A673 (cell line): Measurements from ENCODE around the gene ATP2C1. TPM values are rescaled to one million over a fixed set of nuclear protein-coding genes. Genes with fewer than 3 reads are reported as not detected.

Source experiments
- BruUV-seq: library from RNA; stranded (reverse); fragments of 400-500 nt; replicated peaks from 2 replicates; lab custom pipeline; 2021; lab: Mats Ljungman, UMichigan
- CTCF ChIA-PET: fragments of 300-600 bp; sonication (Branson Sonifier 250); formaldehyde crosslinking; loops from one replicate; lab custom pipeline; 2022; ENCODE audit warnings: antibody characterized with exemption; lab: Charles Lee
- POLR2A ChIA-PET: fragments of 300-600 bp; sonication (Branson Sonifier 250); formaldehyde crosslinking; loops from one replicate; lab custom pipeline; 2022; ENCODE audit warnings: antibody characterized with exemption; ENCODE audit not compliant: low non-redundant PET; lab: Charles Lee
- DNase-seq: peaks from one replicate; pipeline ENCODE4 v3.0.0-alpha.2; 2015; ENCODE audit warnings: low spot score
- H3K27ac ChIP-seq: fragments of 200-600 bp; sonication (generic); 2 replicates; pipeline ENCODE4 v1.5.1; 2016; ENCODE audit warnings: mixed run types, low read depth, mild to moderate bottlenecking, mixed read lengths, antibody characterized with exemption, low read length; ENCODE audit not compliant: poor library complexity, severe bottlenecking
- H3K27me3 ChIP-seq: fragments of 200-600 bp; sonication (generic); replicated peaks from 2 replicates; pipeline ENCODE4 v1.6.1; 2017; ENCODE audit warnings: mixed run types, low read depth, mild to moderate bottlenecking, mixed read lengths, antibody characterized with exemption, low read length; ENCODE audit not compliant: insufficient read depth, poor library complexity
- H3K36me3 ChIP-seq: fragments of 200-600 bp; sonication (generic); 2 replicates; pipeline ENCODE4 v1.6.1; 2016; ENCODE audit warnings: mixed run types, mild to moderate bottlenecking, mixed read lengths, antibody characterized with exemption, low read length; ENCODE audit not compliant: insufficient read depth, poor library complexity, severe bottlenecking
- H3K4me1 ChIP-seq: fragments of 200-600 bp; sonication (generic); 2 replicates; pipeline ENCODE4 v1.6.1; 2017; ENCODE audit warnings: mixed run types, mild to moderate bottlenecking, mixed read lengths, antibody characterized with exemption, low read length; ENCODE audit not compliant: insufficient read depth, poor library complexity, severe bottlenecking
- H3K4me3 ChIP-seq: fragments of 200-600 bp; sonication (generic); 2 replicates; pipeline ENCODE4 v1.5.1; 2016; ENCODE audit warnings: low read depth, mixed run types, mild to moderate bottlenecking, mixed read lengths, low read length; ENCODE audit not compliant: poor library complexity, severe bottlenecking
- H3K9me3 ChIP-seq: fragments of 200-600 bp; sonication (generic); 2 replicates; pipeline ENCODE4 v1.6.1; 2016; ENCODE audit warnings: mixed run types, low read depth, mild to moderate bottlenecking, mixed read lengths, antibody characterized with exemption, low read length; ENCODE audit not compliant: poor library complexity, severe bottlenecking
- EZH2 ChIP-seq: fragments of 200-600 bp; sonication (generic); IDR thresholded peaks from 2 replicates; pipeline ENCODE4 v1.6.1; 2017; ENCODE audit warnings: borderline replicate concordance, low read depth, mild to moderate bottlenecking, mixed read lengths, antibody characterized with exemption, low read length; ENCODE audit not compliant: poor library complexity, severe bottlenecking
- intact Hi-C: fragments of 100-400 bp; cut with micrococcal nuclease; formaldehyde crosslinking; loops from one replicate; pipeline ENCODE4 v1.10.0; 2022; ENCODE audit not compliant: unreplicated experiment
- total RNA-seq: library from RNA; stranded (reverse); gene quantifications from 2 replicates; pipeline ENCODE4 v1.2.3, GENCODE V29; 2021
- TF ChIP-seq, protein P1 (sequence below): fragments of 300-800, 200-600 bp; sonication (generic); conservative IDR thresholded peaks from 2 replicates; pipeline ENCODE4 v1.5.1; 2017; ENCODE audit warnings: low read depth, mild to moderate bottlenecking, antibody characterized with exemption, low read length, moderate library complexity, mixed read lengths

Gene ATP2C1
- total RNA-seq, 1 experiment from 2014 or later, result 75.9 TPM

DNA sequence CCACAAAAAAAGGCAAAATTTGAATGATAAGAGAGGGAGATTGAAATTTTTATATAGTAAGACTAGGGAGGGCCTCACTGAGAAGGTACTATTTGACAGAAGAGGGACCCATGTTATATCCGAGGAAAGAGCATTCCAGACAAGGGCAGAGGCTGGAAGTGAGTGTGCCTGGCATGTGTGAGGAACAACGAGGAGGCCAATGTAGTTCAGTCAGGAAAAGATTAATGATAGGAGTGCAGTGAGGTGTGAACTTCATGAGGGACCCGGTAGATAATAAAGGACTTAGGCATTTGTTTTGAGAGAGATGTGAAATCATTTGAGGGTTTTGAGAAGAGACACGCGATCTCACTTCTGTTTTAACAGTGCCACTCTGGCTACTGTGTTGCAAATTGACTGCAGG is 96.4 kb downstream of the ATP2C1 start:
- no peak overlapping the region for H3K27ac ChIP-seq
- H3K4me3 ChIP-seq, result no peak overlapping the region
- DNase-seq, result no peak
- no TSS peak for BruUV-seq
- no peaks in the 10 kb centered on the region for H3K4me1 ChIP-seq
- H3K27me3 ChIP-seq, result no peaks in the 10 kb centered on the region
- CTCF ChIA-PET, result no interaction called here
- intact Hi-C loops, result no loop called here
- H3K9me3 ChIP-seq, result no peaks in the 10 kb centered on the region
- TF ChIP-seq, protein P1, sequence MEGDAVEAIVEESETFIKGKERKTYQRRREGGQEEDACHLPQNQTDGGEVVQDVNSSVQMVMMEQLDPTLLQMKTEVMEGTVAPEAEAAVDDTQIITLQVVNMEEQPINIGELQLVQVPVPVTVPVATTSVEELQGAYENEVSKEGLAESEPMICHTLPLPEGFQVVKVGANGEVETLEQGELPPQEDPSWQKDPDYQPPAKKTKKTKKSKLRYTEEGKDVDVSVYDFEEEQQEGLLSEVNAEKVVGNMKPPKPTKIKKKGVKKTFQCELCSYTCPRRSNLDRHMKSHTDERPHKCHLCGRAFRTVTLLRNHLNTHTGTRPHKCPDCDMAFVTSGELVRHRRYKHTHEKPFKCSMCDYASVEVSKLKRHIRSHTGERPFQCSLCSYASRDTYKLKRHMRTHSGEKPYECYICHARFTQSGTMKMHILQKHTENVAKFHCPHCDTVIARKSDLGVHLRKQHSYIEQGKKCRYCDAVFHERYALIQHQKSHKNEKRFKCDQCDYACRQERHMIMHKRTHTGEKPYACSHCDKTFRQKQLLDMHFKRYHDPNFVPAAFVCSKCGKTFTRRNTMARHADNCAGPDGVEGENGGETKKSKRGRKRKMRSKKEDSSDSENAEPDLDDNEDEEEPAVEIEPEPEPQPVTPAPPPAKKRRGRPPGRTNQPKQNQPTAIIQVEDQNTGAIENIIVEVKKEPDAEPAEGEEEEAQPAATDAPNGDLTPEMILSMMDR, result no peak
- TF ChIP-seq EZH2, result no peak
- POLR2A ChIA-PET, result no interaction called here
- peaks cover 7% of the 10 kb centered on the region for H3K36me3 ChIP-seq

DNA sequence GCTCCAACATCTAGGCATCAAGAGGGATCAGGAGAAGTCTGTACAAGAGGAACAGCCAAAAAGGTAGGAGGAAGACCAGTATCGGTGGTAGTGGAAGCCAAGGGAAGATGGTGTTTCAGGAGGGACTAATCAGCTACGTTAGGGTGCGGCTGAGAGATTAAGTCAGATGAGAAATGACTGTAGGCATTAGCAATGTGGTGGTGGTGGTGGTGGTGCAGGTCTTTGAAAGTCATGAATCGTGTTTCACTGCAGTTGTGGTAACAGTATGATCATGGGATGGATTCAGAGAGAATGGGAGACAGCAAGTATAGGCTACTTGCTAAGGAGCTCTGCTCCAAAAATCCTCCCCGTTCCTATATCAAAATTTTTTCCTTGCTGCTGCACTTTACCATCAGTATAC is 97.2 kb downstream of the ATP2C1 start:
- CTCF ChIA-PET, result no interaction called here
- no peak for DNase-seq
- H3K27ac ChIP-seq, result no peak overlapping the region
- no TSS peak for BruUV-seq
- peaks cover 7% of the 10 kb centered on the region for H3K36me3 ChIP-seq
- intact Hi-C loops, result no loop called here
- H3K4me3 ChIP-seq, result no peak overlapping the region
- H3K27me3 ChIP-seq, result no peaks in the 10 kb centered on the region
- TF ChIP-seq EZH2, result no peak
- TF ChIP-seq, protein P1, result no peak
- no peaks in the 10 kb centered on the region for H3K9me3 ChIP-seq
- H3K4me1 ChIP-seq, result no peaks in the 10 kb centered on the region
- POLR2A ChIA-PET, result no interaction called here

DNA sequence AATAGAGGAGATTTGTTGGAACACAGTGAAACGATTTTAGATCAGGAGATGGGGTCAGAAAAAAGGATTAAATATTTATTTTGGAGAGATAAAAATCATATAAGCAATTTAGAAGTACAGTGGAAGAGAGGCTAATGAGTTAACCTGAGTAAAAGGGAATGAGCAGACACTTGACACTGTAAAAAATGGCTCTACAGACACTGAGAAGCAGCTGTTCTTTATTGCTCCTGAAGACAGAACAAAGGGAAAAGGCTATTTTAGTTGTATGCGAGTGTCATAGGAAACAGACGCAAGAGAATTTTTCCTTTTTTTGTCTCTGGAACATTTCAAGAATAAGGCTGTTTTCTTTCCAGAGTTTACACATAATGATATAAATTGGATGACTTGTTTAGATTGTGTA is 98.5 kb downstream of the ATP2C1 start:
- Histone ChIP-seq H3K9me3 (no peaks in the 10 kb centered on the region), H3K4me1 (no peaks in the 10 kb centered on the region), H3K36me3 (peaks cover 7% of the 10 kb centered on the region), H3K27ac (no peak overlapping the region), H3K27me3 (no peaks in the 10 kb centered on the region), H3K4me3 (no peak overlapping the region)
- ChIA-PET POLR2A (no interaction called here), CTCF (no interaction called here)
- intact Hi-C loops, result no loop called here
- DNase-seq, result no peak
- BruUV-seq, result no TSS peak
- TF ChIP-seq, protein P1, result no peak
- no peak for TF ChIP-seq EZH2
